ENCODE data around the gene ZSWIM4. TPM values are rescaled to one million over a fixed set of nuclear protein-coding genes. Genes with fewer than 3 reads are reported as not detected.

Gene ZSWIM4
- total and polyA plus RNA-seq, 2 of the 13 experiments (the other 11 are each of a cell fraction or from before 2014, with no cell fraction given): 0.33 to 0.86 TPM

DNA sequence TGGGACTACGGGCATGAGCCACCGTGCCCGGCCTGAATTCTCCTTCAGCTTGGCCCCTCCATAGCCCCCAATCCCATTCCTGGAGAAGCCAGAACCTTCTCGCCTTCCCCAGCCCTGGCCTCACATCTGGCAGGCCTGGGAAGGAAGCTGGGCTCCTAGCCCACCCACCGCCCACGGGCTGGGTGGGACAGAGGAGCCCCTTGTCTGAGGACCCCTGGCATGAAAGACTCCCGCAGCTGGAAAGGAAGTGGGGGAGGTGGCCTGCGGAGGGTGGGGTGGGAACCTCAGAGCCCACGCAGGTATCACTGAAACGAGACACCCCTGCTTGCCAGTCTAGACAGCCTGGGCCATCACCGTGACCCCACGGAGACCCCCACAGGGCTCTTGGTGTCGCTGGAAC lies 74.0 kb downstream of the ZSWIM4 start:
- ChIA-PET POLR2A (no interaction called here), CTCF (ENCODE audit: low intra/inter-chr PET ratio, low total read pairs) (no interaction called here)
- Histone ChIP-seq H3K9ac (ENCODE audit: insufficient read depth, low read depth, low read length) (no peak overlapping the region), H3K4me1 (ENCODE audit: insufficient read depth, low read length) (peaks cover 33% of the 10 kb centered on the region), H3K4me3 (replicated peaks in 1 of 3; ENCODE audit: insufficient read depth in 1 of 3, low read depth in 2 of 3, low read length in 3 of 3) (no peak overlapping the region), H3K79me2 (ENCODE audit: insufficient read depth, low read length) (no peaks in the 10 kb centered on the region), H3K4me2 (ENCODE audit: low read depth, low read length) (no peak overlapping the region), H4K20me1 (ENCODE audit: insufficient read depth, low read length) (no peaks in the 10 kb centered on the region), H2AFZ (ENCODE audit: low read length) (no peak overlapping the region), H3K27me3 (ENCODE audit: control insufficient read depth in 1 of 2, insufficient read depth in 2 of 2, low read length in 2 of 2) (peaks cover 0 to 5% of the 10 kb centered on the region in 2 experiments; a peak in 1 of 5 replicates), H3K36me3 (replicated peaks in 1 of 2; ENCODE audit: control insufficient read depth in 1 of 2, insufficient read depth in 2 of 2, low read length in 2 of 2) (no peaks in the 10 kb centered on the region), H3K9me3 (ENCODE audit: low read length) (no peaks in the 10 kb centered on the region), H3K27ac (ENCODE audit: extremely low read length, insufficient read depth, low read length) (no peak overlapping the region)
- TF ChIP-seq CREM (IDR thresholded peaks at IDR 0.05) (no peak), CREM (CRISPR knock-in tag; IDR thresholded peaks at IDR 0.05) (no peak), ZNF468 (CRISPR knock-in tag; IDR thresholded peaks at IDR 0.05) (no peak), ZNF431 (CRISPR knock-in tag; IDR thresholded peaks at IDR 0.05; ENCODE audit: borderline replicate concordance, low read depth) (no peak), KMT2A (CRISPR knock-in tag; IDR thresholded peaks at IDR 0.05) (no peak), BRD4 (CRISPR knock-in tag; IDR thresholded peaks at IDR 0.05) (no peak), NFYC (CRISPR knock-in tag; IDR thresholded peaks at IDR 0.05) (no peak), ZMYM3 (CRISPR knock-in tag; IDR thresholded peaks at IDR 0.05) (no peak), NCOA2 (CRISPR knock-in tag; IDR thresholded peaks at IDR 0.05) (no peak)
- TF ChIP-seq, protein P1, sequence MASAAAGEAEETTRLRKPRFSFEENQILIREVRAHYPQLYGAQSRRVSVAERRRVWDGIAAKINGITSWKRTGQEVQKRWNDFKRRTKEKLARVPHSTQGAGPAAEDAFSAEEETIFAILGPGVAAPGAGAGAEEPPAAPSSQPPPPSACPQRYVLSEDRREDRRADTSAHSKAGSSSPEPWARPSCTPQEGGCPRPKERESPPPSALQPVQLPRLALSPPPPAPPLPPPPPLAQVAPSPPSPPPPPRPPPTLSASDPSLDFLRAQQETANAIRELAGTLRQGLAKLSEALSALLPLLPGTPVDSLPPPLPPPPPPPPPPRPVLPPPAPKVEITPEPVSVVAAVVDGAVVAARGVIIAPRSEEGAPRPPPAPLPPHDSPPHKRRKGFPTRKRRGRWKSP (CRISPR knock-in tag; IDR thresholded peaks at IDR 0.05): no peak
- TF ChIP-seq, protein P2, sequence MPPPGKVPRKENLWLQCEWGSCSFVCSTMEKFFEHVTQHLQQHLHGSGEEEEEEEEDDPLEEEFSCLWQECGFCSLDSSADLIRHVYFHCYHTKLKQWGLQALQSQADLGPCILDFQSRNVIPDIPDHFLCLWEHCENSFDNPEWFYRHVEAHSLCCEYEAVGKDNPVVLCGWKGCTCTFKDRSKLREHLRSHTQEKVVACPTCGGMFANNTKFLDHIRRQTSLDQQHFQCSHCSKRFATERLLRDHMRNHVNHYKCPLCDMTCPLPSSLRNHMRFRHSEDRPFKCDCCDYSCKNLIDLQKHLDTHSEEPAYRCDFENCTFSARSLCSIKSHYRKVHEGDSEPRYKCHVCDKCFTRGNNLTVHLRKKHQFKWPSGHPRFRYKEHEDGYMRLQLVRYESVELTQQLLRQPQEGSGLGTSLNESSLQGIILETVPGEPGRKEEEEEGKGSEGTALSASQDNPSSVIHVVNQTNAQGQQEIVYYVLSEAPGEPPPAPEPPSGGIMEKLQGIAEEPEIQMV (CRISPR knock-in tag; IDR thresholded peaks at IDR 0.05; ENCODE audit: low read depth): no peak
- TF ChIP-seq, protein P3, sequence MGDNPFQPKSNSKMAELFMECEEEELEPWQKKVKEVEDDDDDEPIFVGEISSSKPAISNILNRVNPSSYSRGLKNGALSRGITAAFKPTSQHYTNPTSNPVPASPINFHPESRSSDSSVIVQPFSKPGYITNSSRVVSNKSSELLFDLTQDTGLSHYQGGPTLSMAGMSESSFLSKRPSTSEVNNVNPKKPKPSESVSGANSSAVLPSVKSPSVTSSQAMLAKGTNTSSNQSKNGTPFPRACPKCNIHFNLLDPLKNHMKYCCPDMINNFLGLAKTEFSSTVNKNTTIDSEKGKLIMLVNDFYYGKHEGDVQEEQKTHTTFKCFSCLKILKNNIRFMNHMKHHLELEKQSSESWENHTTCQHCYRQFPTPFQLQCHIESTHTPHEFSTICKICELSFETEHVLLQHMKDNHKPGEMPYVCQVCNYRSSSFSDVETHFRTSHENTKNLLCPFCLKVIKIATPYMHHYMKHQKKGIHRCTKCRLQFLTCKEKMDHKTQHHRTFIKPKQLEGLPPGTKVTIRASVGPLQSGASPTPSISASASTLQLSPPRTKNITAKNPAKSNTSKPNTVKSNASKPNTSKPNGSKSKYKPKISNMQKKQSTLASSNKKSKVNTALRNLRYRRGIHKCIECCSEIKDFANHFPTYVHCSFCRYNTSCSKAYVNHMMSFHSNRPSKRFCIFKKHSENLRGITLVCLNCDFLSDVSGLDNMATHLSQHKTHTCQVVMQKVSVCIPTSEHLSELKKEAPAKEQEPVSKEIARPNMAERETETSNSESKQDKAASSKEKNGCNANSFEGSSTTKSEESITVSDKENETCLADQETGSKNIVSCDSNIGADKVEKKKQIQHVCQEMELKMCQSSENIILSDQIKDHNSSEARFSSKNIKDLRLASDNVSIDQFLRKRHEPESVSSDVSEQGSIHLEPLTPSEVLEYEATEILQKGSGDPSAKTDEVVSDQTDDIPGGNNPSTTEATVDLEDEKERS (CRISPR knock-in tag; IDR thresholded peaks at IDR 0.05): no peak
- intact Hi-C loops (cut with micrococcal nuclease; ENCODE audit: unreplicated experiment): no loop called here
- FAIRE-seq (no peak), ATAC-seq (no peak), DNase-seq (ENCODE audit: low spot score) (no peak)
- 75% methylated on average over 10 of the region's 13 CpGs for WGBS (ENCODE audit: low lambda C conversion rate)
- BruUV-seq (replicated peaks): no TSS peak
- in situ Hi-C loops (cut with HindIII; ENCODE audit: extremely low pct_ligation_motif_present, low pct_unique_long_range_greater_than_20kb): no loop called here
